ENCODE results near the gene ADAMTS13. TPM values are rescaled to one million over a fixed set of nuclear protein-coding genes. Genes with fewer than 3 reads are reported as not detected.

Gene ADAMTS13
- total and polyA plus RNA-seq, 9 of the 15 experiments (the other 6 are each of a cell fraction or from before 2014, with no cell fraction given), result 0.03 to 0.20 (median 0.04) TPM; not detected in 4

DNA sequence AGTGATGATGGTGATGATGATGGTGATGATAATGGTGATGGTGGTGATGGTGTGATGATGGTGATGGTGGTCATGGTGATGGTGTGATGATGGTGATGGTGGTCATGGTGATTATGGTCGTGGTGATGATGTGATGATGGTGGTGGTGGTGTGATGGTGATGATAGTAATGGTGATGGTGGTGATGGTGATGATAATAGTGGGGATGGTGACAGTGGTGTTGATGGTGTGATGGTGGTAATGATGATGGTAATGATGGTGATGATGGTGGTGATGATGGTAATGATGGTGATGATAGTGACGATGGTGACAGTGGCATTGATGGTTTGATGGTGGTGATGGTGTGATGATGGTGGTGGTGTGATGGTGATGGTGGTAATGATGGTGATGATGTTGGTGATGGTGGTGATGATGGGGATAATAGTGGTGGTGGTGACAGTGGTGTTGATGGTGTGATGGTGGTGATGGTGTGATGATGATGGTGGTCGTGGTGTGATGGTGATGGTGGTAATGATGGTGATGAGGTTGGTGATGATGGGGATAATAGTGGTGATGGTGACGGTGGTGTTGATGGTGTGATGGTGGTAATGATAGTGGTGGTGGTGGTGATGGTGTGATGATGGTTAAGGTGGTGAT, 39.5 kb upstream of the ADAMTS13 start:
- no peak overlapping the region for H2AFZ ChIP-seq (ENCODE audit: low read depth, low read length)
- intact Hi-C loops (cut with micrococcal nuclease), result no loop called here
- FAIRE-seq, result no peak
- DNase-seq (ENCODE audit: extremely low read depth in 1 of 4, low spot score in 3 of 4), result no peak
- ChIA-PET CTCF (ENCODE audit: low intra/inter-chr PET ratio) (no interaction called here), POLR2A (no interaction called here)
- H3K9me1 ChIP-seq (ENCODE audit: control insufficient read depth, insufficient read depth, low read length), result no peaks in the 10 kb centered on the region
- in situ Hi-C loops (cut with MboI), result no loop called here
- H4K20me1 ChIP-seq (replicated peaks; ENCODE audit: control insufficient read depth, insufficient read depth, low read length), result no peaks in the 10 kb centered on the region; the same call in 1 of the 2 replicates
- peaks cover 5% of the 10 kb centered on the region for H3K9me3 ChIP-seq (replicated peaks; ENCODE audit: control insufficient read depth, insufficient read depth, low read depth, low read length)
- WGBS (ENCODE audit: insufficient coverage, low coverage, missing lambda C conversion rate), result 2% methylated on average over 4 of the region's 4 CpGs
- H3K27ac ChIP-seq (ENCODE audit: extremely low read depth, low read depth, low read length), result no peak overlapping the region
- ATAC-seq, result no peak
- H3K79me2 ChIP-seq (ENCODE audit: control insufficient read depth, insufficient read depth, low read length), result no peaks in the 10 kb centered on the region
- no peak for TF ChIP-seq ZFP36 (IDR thresholded peaks at IDR 0.05; ENCODE audit: low read depth, low read length, partially characterized antibody)
- 0 out of 2 replicates have a peak, but pooled peaks have one; percentile 19 for TF ChIP-seq EHMT2 (IDR thresholded peaks at IDR 0.05)
- peak in 1 of 2 experiments; percentile 32; a peak in 1 of 4 replicates for TF ChIP-seq KDM1A (IDR thresholded peaks at IDR 0.05)
- peak; percentile 24 for TF ChIP-seq PHF20 (IDR thresholded peaks at IDR 0.05; ENCODE audit: partially characterized antibody)
- 0 out of 4 replicates have a peak, but pooled peaks of 1 of the 2 experiments have one; percentile 12 for TF ChIP-seq CSDE1 (IDR thresholded peaks at IDR 0.05)
- no peak for TF ChIP-seq CBFB (CRISPR knock-in tag; IDR thresholded peaks at IDR 0.05)
- TF ChIP-seq TSC22D4 (tag; IDR thresholded peaks at IDR 0.05), result 0 out of 2 replicates have a peak, but pooled peaks have one; percentile 10
- H3K36me3 ChIP-seq (ENCODE audit: control insufficient read depth, insufficient read depth, low read length), result no peaks in the 10 kb centered on the region
- peaks cover 11 to 22% of the 10 kb centered on the region in 2 experiments; a peak in 4 of 5 replicates for H3K4me1 ChIP-seq (replicated peaks in 1 of 2; ENCODE audit: control insufficient read depth in 2 of 2, insufficient read depth in 2 of 2, low read length in 2 of 2)
- H3K4me2 ChIP-seq (ENCODE audit: insufficient read depth, low read length), result no peak overlapping the region
- peaks cover 3 to 23% of the 10 kb centered on the region in 2 experiments; a peak in 4 of 5 replicates for H3K27me3 ChIP-seq (ENCODE audit: control insufficient read depth in 2 of 2, insufficient read depth in 2 of 2, low read length in 2 of 2)
- H3K4me3 ChIP-seq, result no peak overlapping the region
- no TSS peak for BruUV-seq (replicated peaks)
- H3K9ac ChIP-seq (ENCODE audit: insufficient read depth in 1 of 2, low read depth in 2 of 2, low read length in 2 of 2), result no peak overlapping the region
